Hippocampal formation (tissue), 2 donors: ENCODE data around the gene NKAIN2.
"Not testable (repeated sequence)": the region's sequence is repeated elsewhere in the genome, so short reads cannot be mapped to it uniquely, and the experiment has no call there.

Source experiments
- DNase-seq, 2 donors: peaks; one replicate each; lab custom pipeline; 2025; lab: John Stamatoyannopoulos, UW

NKAIN2 gene

DNA sequence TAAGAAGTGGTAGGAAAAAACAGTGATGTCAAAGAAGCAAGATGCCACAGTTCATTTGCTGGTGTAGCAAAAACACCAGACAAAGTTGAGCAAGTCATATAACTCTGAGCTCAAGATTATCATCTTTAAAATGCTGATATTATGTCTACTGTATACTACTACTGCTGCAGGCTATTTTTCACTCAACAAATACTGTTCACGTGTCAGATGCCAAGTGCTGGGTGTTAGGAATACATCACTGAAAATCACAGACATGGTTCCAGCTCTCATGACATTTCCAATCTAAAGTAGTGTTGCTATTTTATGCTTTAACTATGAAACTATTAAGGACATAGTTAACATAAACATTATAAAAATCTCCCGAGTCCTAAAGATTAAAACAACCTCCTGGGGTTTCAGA is 163.0 kb downstream of the NKAIN2 start:
- no peak for DNase-seq

DNA sequence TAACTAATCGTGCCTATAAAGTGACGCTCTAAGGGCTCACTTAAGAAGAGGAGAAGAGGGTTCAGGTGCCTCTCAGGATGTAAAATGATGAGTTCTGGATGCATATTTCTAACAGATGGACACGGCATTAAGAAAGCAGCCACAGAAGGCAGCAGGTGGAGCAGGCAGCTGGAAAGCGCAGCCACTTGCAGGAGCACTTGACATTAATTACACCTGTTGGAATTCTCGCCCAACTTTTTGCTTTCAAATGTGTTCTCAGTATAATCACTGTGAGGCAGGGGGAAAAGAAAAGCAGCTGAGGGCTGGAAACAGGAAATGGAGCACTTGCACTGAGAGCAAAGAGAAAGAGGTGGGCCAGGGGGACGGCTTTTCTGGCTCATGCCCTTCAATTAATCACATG is 164.2 kb downstream of the NKAIN2 start:
- DNase-seq = no peak

GRCh38 chr6:123972600-123973294 is 169.1 kb downstream of the NKAIN2 start:
- DNase-seq = no peak

GRCh38 chr6:123980311-123980710 is 176.6 kb downstream of the NKAIN2 start:
- no peak for DNase-seq

DNA sequence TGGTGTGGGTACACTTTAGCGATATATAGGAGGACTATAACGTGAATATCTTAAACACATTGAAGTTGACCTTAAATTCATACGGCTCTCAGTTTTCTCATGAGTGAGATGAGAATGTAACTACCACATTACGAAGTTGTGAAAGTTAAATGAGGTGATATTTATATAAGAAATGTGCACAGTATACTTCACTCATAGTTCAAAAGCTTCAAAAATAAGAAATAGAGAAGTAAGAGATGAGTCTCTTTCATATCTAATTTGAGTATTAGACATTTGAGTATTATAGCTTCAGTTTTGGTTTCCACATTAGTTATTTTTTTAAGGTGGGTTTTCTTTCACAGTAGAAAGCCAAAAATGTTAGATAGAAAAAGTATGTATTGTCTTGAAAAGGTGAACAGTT is 183.3 kb downstream of the NKAIN2 start:
- DNase-seq = no peak

DNA sequence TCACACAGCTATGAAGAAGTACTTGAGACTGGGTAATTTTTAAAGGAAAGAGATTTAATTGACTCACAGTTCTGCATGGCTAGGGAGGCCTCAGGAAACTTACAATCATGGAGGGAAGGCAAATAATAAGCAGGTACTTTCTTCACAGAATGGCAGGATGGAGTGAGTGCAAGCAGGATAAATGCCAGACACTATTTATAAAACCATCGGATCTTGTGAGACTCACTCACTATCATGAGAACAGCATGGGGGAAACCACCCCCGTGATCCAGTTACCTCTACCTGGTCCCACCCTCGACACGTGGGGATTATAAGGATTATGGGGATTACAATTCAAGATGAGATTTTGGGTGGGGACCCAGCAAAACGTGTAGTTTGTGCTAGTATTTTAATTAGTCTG is 186.3 kb downstream of the NKAIN2 start:
- DNase-seq = not testable (repeated sequence)

GRCh38 chr6:123990376-123990775 is 186.7 kb downstream of the NKAIN2 start:
- DNase-seq = no peak

DNA sequence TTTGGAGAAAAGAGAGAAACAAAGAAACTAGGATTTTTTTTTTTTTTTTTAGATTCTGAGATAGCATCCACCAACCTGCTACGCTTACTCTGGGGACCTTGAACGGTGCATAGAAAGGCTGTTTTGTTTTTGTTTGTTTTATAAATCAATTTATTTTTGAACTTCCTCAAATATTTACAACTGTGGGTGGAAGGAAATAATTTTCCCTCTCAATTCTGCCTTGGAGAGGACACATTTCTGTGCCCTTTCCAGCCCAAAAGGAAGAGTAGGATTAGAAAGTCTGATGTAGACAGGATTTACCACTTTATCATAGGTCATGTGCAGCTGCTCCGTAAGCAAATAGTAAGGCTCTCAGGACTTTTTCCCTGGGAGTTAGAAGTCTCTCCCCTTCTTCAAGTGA is 190.5 kb downstream of the NKAIN2 start:
- no peak for DNase-seq

- DNase-seq = no peak
These were observed 191.4 kb downstream of the NKAIN2 start for GRCh38 chr6:123994891-123995635.

DNA sequence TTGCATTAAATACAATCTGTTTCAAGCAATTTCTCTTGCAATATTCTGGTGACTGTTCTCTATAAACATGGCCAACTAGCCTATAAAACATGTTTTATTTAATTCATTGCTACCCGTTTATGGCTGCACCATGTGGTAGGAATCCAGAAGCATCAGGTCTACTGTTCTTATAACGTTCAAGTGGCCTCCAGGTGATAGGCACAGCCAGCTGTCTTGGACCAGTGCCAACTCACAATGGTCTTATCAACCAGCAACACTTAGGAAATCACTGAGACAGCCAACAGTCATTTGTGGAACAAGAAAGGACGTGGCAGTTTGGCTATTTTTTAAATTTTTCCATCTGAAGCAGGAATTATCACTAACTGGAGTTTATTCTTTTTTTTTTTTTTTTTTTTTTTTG is 193.6 kb downstream of the NKAIN2 start:
- no peak for DNase-seq

DNA sequence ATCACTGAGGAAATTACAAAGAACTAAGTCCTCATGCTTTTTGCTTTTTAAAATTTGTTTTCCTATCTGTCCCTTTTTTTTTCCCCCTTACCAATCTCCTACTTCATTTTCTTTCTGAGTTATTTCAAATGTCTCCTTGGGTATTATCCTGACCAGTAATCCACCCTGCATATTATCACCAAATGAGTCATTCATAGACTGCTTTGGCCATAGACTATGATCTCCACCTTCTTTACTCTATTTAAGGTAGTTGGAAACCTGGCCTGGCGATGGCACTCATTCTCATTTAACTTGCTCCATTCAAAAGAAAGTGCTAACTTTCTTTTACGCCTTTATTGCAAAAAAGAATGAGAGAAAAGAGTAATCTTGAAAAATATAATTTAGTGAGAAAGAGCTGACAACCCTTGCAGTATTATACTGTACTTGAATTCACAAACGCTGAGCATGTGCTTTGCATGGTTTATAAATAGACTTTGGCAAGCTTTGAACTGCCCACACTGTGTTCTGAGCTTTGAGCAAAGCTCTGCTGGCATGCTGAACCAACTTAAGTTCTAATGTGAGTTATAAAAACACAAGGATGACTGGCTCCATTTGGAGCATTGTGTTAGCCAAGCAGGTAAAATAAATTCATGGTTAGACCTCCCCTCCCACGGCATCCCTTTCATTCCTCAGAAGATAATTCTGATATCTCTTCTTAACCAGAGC is 198.9 kb downstream of the NKAIN2 start:
- peak in 1 of 2 donors; percentile 17 for DNase-seq

DNA sequence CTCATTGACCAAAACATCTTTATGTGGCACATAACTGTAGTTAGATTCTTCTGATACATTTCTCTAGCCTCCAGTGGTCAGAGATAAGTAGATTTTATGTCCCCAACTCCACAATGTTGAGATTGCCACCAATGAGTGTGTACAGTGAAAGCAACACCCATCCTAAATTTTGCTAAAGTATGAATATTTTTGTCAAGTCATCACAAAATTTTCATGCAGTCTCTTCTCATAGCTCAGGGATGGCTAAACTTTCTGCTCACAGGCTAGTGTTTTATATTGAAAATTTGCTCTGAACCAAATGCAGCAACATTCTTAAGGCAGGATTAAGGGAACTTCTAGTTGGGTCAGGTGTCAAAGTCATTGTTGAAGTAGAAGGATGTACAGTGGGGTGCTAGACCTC is 203.6 kb downstream of the NKAIN2 start:
- DNase-seq = no peak

- DNase-seq = no peak
These were observed 204.6 kb downstream of the NKAIN2 start for GRCh38 chr6:124008000-124008987.

DNA sequence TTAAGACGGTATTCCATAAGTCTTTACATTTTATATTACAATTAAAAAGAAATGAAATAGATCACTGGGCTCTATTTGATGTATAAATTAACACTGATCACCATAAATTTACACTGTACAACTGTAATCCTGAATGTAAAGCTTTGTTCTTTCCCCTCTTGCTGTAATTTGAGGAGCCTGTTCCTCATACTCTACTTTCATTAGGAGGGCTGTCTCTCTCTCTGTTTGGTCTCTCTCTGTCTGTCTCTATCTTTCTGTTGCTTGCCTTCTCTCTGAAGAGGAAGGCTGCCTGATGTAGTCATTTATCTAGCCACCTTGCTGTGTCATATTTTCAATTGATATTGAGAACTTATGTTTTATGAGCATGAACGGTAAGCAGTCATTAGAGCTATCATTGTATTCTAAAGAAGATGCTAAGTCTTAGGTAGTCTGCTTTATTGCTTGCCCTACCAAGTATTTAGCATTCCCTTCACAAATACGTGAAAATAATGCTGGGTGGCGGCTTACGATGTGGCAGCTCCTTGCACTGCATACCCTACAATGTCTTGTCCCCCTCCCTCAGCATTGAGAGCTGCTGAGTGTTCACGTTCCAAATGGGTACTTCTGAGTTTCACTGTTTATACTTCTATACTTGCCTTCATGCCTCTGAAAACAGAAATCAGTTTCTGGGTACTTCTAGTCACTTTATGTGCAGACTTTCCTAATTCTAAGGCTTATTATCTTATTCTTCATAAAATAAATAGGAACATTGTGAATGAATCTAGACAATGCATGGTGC is 205.5 kb downstream of the NKAIN2 start:
- DNase-seq = no peak

DNA sequence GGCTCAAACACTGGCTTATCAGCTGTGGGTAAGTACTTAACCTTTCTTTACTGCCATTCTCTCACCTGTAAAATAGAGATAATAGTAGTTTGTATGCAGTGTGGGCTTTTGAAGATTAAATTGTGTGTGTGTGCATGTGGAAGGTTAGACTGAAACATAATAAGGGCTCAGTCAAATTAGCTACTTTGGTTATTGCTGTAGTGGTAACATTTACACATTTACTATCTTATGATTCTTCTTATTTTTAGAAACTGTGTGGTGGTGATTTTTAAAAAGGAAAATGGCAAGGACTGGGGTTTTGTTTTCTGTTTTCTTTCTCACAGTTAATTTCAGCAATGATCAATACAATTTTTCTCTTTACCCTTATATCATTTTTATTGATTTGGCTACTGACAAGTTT is 206.9 kb downstream of the NKAIN2 start:
- no peak for DNase-seq

GRCh38 chr6:124011180-124011579 is 207.5 kb downstream of the NKAIN2 start:
- no peak for DNase-seq

DNA sequence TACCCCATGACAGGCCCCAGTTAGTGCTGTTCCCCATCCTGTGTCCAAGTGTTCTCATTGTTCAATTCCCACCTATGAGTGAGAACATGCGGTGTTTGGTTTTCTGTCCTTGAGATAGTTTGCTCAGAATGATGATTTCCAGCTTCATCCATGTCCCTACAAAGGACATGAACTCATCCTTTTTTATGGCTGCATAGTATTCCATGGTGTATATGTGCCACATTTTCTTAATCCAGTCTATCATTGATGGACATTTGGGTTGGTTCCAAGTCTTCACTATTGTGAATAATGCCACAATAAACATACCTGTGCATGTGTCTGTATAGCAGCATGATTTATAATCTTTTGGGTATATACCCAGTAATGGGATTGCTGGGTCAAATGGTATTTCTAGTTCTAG is 218.4 kb downstream of the NKAIN2 start:
- DNase-seq = not testable (repeated sequence)

- no peak for DNase-seq
These were observed 219.0 kb downstream of the NKAIN2 start for GRCh38 chr6:124022641-124023040.

- DNase-seq = no peak
These were observed 223.0 kb downstream of the NKAIN2 start for GRCh38 chr6:124026694-124027093.

GRCh38 chr6:124027392-124027791 is 223.7 kb downstream of the NKAIN2 start:
- DNase-seq = no peak

DNA sequence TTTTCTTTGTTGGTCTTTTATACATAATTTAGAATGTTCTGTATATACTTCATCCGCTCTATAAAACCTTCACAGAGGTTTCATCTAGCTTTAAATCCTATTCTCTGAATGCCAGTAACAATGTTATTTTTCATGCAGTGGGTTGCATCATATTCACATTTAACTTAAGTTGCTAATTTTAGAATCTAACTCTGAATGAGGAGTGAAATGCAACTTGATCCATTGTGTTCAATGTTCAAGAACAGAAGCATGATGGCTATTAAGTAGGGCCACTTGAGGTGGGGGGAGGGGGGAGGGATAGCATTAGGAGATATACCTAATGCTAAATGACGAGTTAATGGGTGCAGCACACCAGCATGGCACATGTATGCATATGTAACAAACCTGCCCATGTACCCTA is 224.5 kb downstream of the NKAIN2 start:
- DNase-seq = no peak
